CD14-positive monocyte (primary cell): ENCODE data around the gene SLC25A36. TPM values are rescaled to one million over a fixed set of nuclear protein-coding genes. Genes with fewer than 3 reads are reported as not detected.

Source experiments
- DNase-seq, 3 donors: peaks; one replicate each; pipeline ENCODE4 v3.0.0-alpha.2; 2011 to 2022
- H2AFZ ChIP-seq: 2 replicates; pipeline ENCODE4 v1.6.0; 2012; ENCODE audit warnings: mild to moderate bottlenecking, low read depth, low read length, inconsistent platforms; ENCODE audit not compliant: insufficient read depth, poor library complexity, severe bottlenecking
- H3K27ac ChIP-seq, 2 donors: 1 replicate in 1 of 2; 2 replicates in 1 of 2; pipeline ENCODE4 v1.5.1; 2012 to 2013; ENCODE audit warnings: low read length in 2 of 2, control low read depth in 1 of 2, inconsistent platforms in 1 of 2, low read depth in 1 of 2, mild to moderate bottlenecking in 1 of 2
- H3K27me3 ChIP-seq, 2 donors: one replicate each; pipeline versions ENCODE4 v1.6.0 to v1.6.1; 2011 to 2013; ENCODE audit warnings: low read length in 2 of 2; ENCODE audit not compliant: control insufficient read depth in 2 of 2, insufficient read depth in 2 of 2
- H3K36me3 ChIP-seq, 2 donors: replicated peaks in 1 of 2; 1 replicate in 1 of 2; 2 replicates in 1 of 2; pipeline versions ENCODE4 v1.5.1 to v1.6.1; 2012 to 2013; ENCODE audit warnings: low read length in 2 of 2, control low read depth in 1 of 2, inconsistent platforms in 1 of 2, mild to moderate bottlenecking in 1 of 2; ENCODE audit not compliant: insufficient read depth in 2 of 2, control insufficient read depth in 1 of 2
- H3K4me1 ChIP-seq, 2 donors: 1 replicate in 1 of 2; 2 replicates in 1 of 2; pipeline versions ENCODE4 v1.5.1 to v1.6.1; 2012 to 2013; ENCODE audit warnings: low read length in 2 of 2, control low read depth in 1 of 2, inconsistent platforms in 1 of 2, mild to moderate bottlenecking in 1 of 2, moderate library complexity in 1 of 2; ENCODE audit not compliant: insufficient read depth in 2 of 2, control insufficient read depth in 1 of 2
- H3K4me2 ChIP-seq: replicated peaks from 2 replicates; pipeline ENCODE3; 2012; ENCODE audit warnings: low read length, moderate library complexity, mild to moderate bottlenecking; ENCODE audit not compliant: poor library complexity, severe bottlenecking; ENCODE audit errors: extremely low read depth
- H3K4me3 ChIP-seq, 3 experiments: fragments of 200-600 bp in 1 of 3; sonication (generic) in 1 of 3; replicated peaks in 1 of 3; 1 replicate in 2 of 3; 2 replicates in 1 of 3; pipeline ENCODE4 v1.5.1; 2011 to 2013; ENCODE audit warnings: low read length in 3 of 3, mild to moderate bottlenecking in 3 of 3, control low read depth in 2 of 3, low read depth in 2 of 3, inconsistent platforms in 1 of 3, moderate library complexity in 1 of 3
- H3K79me2 ChIP-seq: 2 replicates; pipeline ENCODE4 v1.6.0; 2012; ENCODE audit warnings: mild to moderate bottlenecking, control low read depth, inconsistent platforms, low read length, moderate library complexity; ENCODE audit not compliant: insufficient read depth
- H3K9ac ChIP-seq: 2 replicates; pipeline ENCODE4 v1.6.0; 2017; ENCODE audit warnings: low read length, mild to moderate bottlenecking; ENCODE audit not compliant: insufficient read depth, poor library complexity, severe bottlenecking
- H3K9me3 ChIP-seq, 2 donors: replicated peaks in 1 of 2; 1 replicate in 1 of 2; 2 replicates in 1 of 2; pipeline versions ENCODE4 v1.5.1 to v1.6.1; 2012 to 2013; ENCODE audit warnings: low read length in 2 of 2, control low read depth in 1 of 2; ENCODE audit not compliant: control insufficient read depth in 1 of 2, insufficient read depth in 1 of 2
- H4K20me1 ChIP-seq: 2 replicates; pipeline ENCODE4 v1.6.0; 2012; ENCODE audit warnings: mild to moderate bottlenecking, low read length, control low read depth, moderate library complexity; ENCODE audit not compliant: insufficient read depth
- H3K27ac Mint-ChIP-seq, 7 donors: one replicate each; pipeline ENCODE4 v1.8.0; 2020; ENCODE audit warnings: mild to moderate bottlenecking in 7 of 7, mixed read lengths in 7 of 7, moderate library complexity in 6 of 7, inconsistent platforms in 2 of 7
- H3K27me3 Mint-ChIP-seq, 3 donors: one replicate each; pipeline ENCODE4 v1.8.0; 2021 to 2022; ENCODE audit warnings: low read depth in 3 of 3, mild to moderate bottlenecking in 3 of 3, mixed read lengths in 3 of 3, moderate library complexity in 3 of 3, inconsistent platforms in 1 of 3
- H3K36me3 Mint-ChIP-seq, 2 donors: one replicate each; pipeline ENCODE4 v1.8.0; 2020; ENCODE audit warnings: mixed read lengths in 2 of 2, inconsistent platforms in 1 of 2, mild to moderate bottlenecking in 1 of 2
- H3K4me1 Mint-ChIP-seq: one replicate; pipeline ENCODE4 v1.8.0; 2020; ENCODE audit warnings: mild to moderate bottlenecking, mixed read lengths
- H3K4me3 Mint-ChIP-seq, 2 donors: one replicate each; pipeline ENCODE4 v1.8.0; 2020; ENCODE audit warnings: mild to moderate bottlenecking in 2 of 2, mixed read lengths in 2 of 2, moderate library complexity in 1 of 2
- H3K9me3 Mint-ChIP-seq, 7 donors: one replicate each; pipeline ENCODE4 v1.8.0; 2020 to 2022; ENCODE audit warnings: mixed read lengths in 7 of 7, mild to moderate bottlenecking in 6 of 7, moderate library complexity in 6 of 7, inconsistent platforms in 2 of 7
- CTCF ChIP-seq: fragments of 200-600 bp; IDR thresholded peaks from one replicate; pipeline ENCODE4 v1.8.0; 2022; ENCODE audit warnings: antibody characterized with exemption, mild to moderate bottlenecking
- WGBS: methylation state at CpG from one replicate; pipeline ENCODE4 v1.1.5; 2013; ENCODE audit warnings: missing lambda C conversion rate; ENCODE audit not compliant: insufficient coverage; 5-methylcytosine and 5-hydroxymethylcytosine counted together
- intact Hi-C, 2 donors: fragments of 100-400 bp; cut with micrococcal nuclease; formaldehyde crosslinking; loops; one replicate each; pipeline versions ENCODE4 v1.15.0 to v1.15.1; 2023
- polyA minus RNA-seq: library from RNA; depleted of rRNA, polyadenylated mRNA; stranded (reverse); fragments of >200 nt; gene quantifications from 2 replicates; pipeline ENCODE4 v1.2.3, GENCODE V29; 2012
- polyA plus RNA-seq, 3 donors: library from polyadenylated mRNA; depleted of rRNA in 1 of 3; unstranded in 2 of 3; stranded (reverse) in 1 of 3; fragments of 300-500 nt in 2 of 3; fragments of >200 nt in 1 of 3; fragmentation: Illumina TruSeq in 2 of 3; gene quantifications; 1 replicate in 2 of 3; 2 replicates in 1 of 3; pipeline ENCODE4 v1.2.3, GENCODE V29; 2012 to 2021
- total RNA-seq, 12 experiments: library from RNA in 1 of 12; stranded (reverse) in 1 of 12; fragments of 120-200 nt in 1 of 12; gene quantifications; one replicate each; pipeline ENCODE4 v1.2.4 and lab custom pipeline; 2013 to 2026; ENCODE audit warnings: mixed read lengths in 6 of 12, inconsistent platforms in 1 of 12

SLC25A36 gene
- total RNA-seq (2013) = 36.3 TPM
- polyA plus RNA-seq (10 to 100 TPM; 20.4 to 30.3 (median 20.6) TPM), polyA minus RNA-seq (42.7 and 43.4 TPM in 2 replicates), total RNA-seq (lab: John Stamatoyannopoulos, UW) (10.4 to 83.1 (median 66.0) reads per million in 11 experiments)

GRCh38 chr3:140941434-140942220, at the start of gene SLC25A36:
SLC25A36 (plus strand) TSS chr3:140941836; CDS start chr3:140942055, 219 bp downstream.
- Histone ChIP-seq H3K27me3 (no peaks in the 10 kb centered on the region), H2AFZ (peak within 1 kb of the TSS; percentile 82), H3K9ac (peak within 1 kb of the TSS; percentile 89), H3K27ac (peak within 1 kb of the TSS; percentile 82 to 85), H3K4me2 (peak within 1 kb of the TSS; percentile 87), H3K36me3 (no peaks in the 10 kb centered on the region), H3K4me1 (peaks cover 17 to 36% of the 10 kb centered on the region in 2 donors), H3K79me2 (peaks cover 46% of the 10 kb centered on the region), H3K9me3 (no peaks in the 10 kb centered on the region), H4K20me1 (peaks cover 8% of the 10 kb centered on the region), H3K4me3 (peak within 1 kb of the TSS; percentile 78 to 96 (median 89))
- H3K4me3 Mint-ChIP-seq = peak within 1 kb of the TSS; percentile 98 to 99
- peaks cover 31% of the 10 kb centered on the region for H3K4me1 Mint-ChIP-seq
- no peaks in the 10 kb centered on the region for H3K36me3 Mint-ChIP-seq
- intact Hi-C loops = loop anchor here in 1 of 2 donors (10.0 kb wide), 1 partner anchor 293 kb away; the partner anchor contains the start of gene PXYLP1
- no peak for TF ChIP-seq CTCF
- peak within 1 kb of the TSS; percentile 92 to 99 (median 97) for H3K27ac Mint-ChIP-seq
- peaks cover 0 to 10% (median 0%) of the 10 kb centered on the region in 7 donors for H3K9me3 Mint-ChIP-seq
- peak; percentile 96 to 99 (median 97) for DNase-seq
- H3K27me3 Mint-ChIP-seq = peaks cover 0 to 3% (median 0%) of the 10 kb centered on the region in 3 donors
- under 1% methylated on average over 61 of the region's 72 CpGs for WGBS

- H3K9me3 ChIP-seq = no peaks in the 10 kb centered on the region
- Mint-ChIP-seq H3K27me3 (peaks cover 0 to 3% (median 2%) of the 10 kb centered on the region in 3 donors), H3K27ac (no peak overlapping the region), H3K9me3 (peaks cover 0 to under 1% (median 0%) of the 10 kb centered on the region in 7 donors), H3K4me3 (no peak overlapping the region), H3K36me3 (no peaks in the 10 kb centered on the region), H3K4me1 (peaks cover 2% of the 10 kb centered on the region)
- H2AFZ ChIP-seq = no peak overlapping the region
- no peaks in the 10 kb centered on the region for H3K27me3 ChIP-seq
- no peak overlapping the region for H3K4me3 ChIP-seq
- H3K4me2 ChIP-seq = no peak overlapping the region
- intact Hi-C loops = loop anchor here (10.0 kb wide), 2 partner anchors 208 to 288 kb away; no protein-coding TSS in a partner anchor
- no peaks in the 10 kb centered on the region for H4K20me1 ChIP-seq
- no peak overlapping the region for H3K9ac ChIP-seq
- H3K4me1 ChIP-seq = no peaks in the 10 kb centered on the region
- DNase-seq = no peak
- no peak overlapping the region for H3K27ac ChIP-seq
- no peak for TF ChIP-seq CTCF
- H3K36me3 ChIP-seq = no peaks in the 10 kb centered on the region
- H3K79me2 ChIP-seq = no peaks in the 10 kb centered on the region
- 80% methylated on average over 1 of the region's 3 CpGs for WGBS
Measured at GRCh38 chr3:140896997-140897396, 44.6 kb upstream of the SLC25A36 start.
